Measurements from ENCODE around the gene AP3S2. TPM values are rescaled to one million over a fixed set of nuclear protein-coding genes. Genes with fewer than 3 reads are reported as not detected.

Gene AP3S2
- polyA plus RNA-seq, 3 donors = 30.8 to 41.2 (median 32.4) TPM

DNA sequence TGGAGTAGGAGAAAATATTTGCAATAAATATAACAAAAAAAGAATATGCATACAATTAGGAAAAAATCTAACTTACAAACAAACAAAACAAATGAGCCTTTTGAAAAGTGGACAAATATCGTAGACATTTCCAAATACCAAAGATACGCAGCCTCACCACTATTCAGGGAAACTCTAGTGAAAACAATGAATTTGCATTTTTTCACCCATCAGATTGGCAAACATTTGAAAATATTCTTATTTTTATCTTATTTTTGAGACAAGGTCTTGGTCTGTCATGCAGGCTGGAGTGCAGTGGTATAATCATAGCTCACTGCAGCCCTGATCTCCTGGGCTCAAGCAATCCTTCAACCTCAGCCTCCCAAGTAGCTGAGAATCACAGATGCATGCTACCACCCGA, 15.5 kb downstream of the AP3S2 start:
- Histone ChIP-seq H3K4me3 (replicated peaks in 1 of 3; ENCODE audit: low read depth in 2 of 3, low read length in 3 of 3) (no peak overlapping the region), H3K9me3 (replicated peaks in 1 of 2; ENCODE audit: control insufficient read depth in 1 of 2, insufficient read depth in 1 of 2, low read length in 2 of 2) (no peaks in the 10 kb centered on the region), H3K27me3 (ENCODE audit: control insufficient read depth in 2 of 2, insufficient read depth in 2 of 2, low read length in 2 of 2) (no peaks in the 10 kb centered on the region), H3K4me1 (ENCODE audit: control insufficient read depth in 1 of 2, insufficient read depth in 2 of 2, low read length in 2 of 2) (peaks cover 43 to 46% of the 10 kb centered on the region in 2 donors), H3K27ac (ENCODE audit: low read depth in 1 of 2, low read length in 2 of 2) (peak overlapping the region in 1 of 2 donors; percentile 91), H2AFZ (ENCODE audit: insufficient read depth, low read depth, low read length, poor library complexity, severe bottlenecking) (no peak overlapping the region), H4K20me1 (ENCODE audit: insufficient read depth, low read length) (no peaks in the 10 kb centered on the region), H3K4me2 (replicated peaks; ENCODE audit: extremely low read depth, low read length, poor library complexity, severe bottlenecking) (peak overlapping the region; percentile 19), H3K9ac (ENCODE audit: insufficient read depth, low read length, poor library complexity, severe bottlenecking) (no peak overlapping the region), H3K36me3 (replicated peaks in 1 of 2; ENCODE audit: control insufficient read depth in 1 of 2, insufficient read depth in 2 of 2, low read length in 2 of 2) (peaks cover 43 to 52% of the 10 kb centered on the region in 2 donors), H3K79me2 (ENCODE audit: insufficient read depth, low read length) (peaks cover 28% of the 10 kb centered on the region)
- Mint-ChIP-seq H3K4me1 (peaks cover 40% of the 10 kb centered on the region), H3K27me3 (ENCODE audit: low read depth in 3 of 3) (peaks cover 0 to 3% (median 0%) of the 10 kb centered on the region in 3 donors), H3K27ac (peak overlapping the region in 6 of 7 donors; percentile 63 to 97 (median 85)), H3K9me3 (peaks cover 0 to 2% (median 0%) of the 10 kb centered on the region in 7 donors), H3K4me3 (no peak overlapping the region), H3K36me3 (peaks cover 33 to 70% of the 10 kb centered on the region in 2 donors)
- no peak for DNase-seq
- TF ChIP-seq, protein P1, sequence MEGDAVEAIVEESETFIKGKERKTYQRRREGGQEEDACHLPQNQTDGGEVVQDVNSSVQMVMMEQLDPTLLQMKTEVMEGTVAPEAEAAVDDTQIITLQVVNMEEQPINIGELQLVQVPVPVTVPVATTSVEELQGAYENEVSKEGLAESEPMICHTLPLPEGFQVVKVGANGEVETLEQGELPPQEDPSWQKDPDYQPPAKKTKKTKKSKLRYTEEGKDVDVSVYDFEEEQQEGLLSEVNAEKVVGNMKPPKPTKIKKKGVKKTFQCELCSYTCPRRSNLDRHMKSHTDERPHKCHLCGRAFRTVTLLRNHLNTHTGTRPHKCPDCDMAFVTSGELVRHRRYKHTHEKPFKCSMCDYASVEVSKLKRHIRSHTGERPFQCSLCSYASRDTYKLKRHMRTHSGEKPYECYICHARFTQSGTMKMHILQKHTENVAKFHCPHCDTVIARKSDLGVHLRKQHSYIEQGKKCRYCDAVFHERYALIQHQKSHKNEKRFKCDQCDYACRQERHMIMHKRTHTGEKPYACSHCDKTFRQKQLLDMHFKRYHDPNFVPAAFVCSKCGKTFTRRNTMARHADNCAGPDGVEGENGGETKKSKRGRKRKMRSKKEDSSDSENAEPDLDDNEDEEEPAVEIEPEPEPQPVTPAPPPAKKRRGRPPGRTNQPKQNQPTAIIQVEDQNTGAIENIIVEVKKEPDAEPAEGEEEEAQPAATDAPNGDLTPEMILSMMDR (IDR thresholded peaks at IDR 0.05) = no peak
- intact Hi-C loops (cut with micrococcal nuclease) = loop anchor here in 1 of 2 donors (5.0 kb wide), 2 partner anchors 41 to 66 kb away; partner anchors contain the start of gene ANPEP
- WGBS (ENCODE audit: insufficient coverage) = no CpG with 5 or more reads among the region's 3 CpGs

DNA sequence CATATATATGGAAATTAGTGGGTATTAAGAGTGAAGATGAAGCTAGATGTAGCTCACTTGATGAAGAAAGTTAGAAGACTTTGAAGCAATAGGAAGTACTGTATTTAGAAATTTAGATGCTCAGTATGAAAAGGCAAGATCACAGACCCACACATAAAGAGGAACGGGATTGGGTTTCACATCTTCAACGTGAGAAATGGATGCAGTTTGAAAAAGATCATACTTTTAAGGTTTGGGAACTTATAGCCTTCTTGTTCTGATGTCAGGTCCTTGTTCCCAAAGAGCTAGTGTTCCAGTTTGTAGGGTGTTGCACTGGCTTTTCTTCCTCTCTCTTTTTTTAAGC, 16.7 kb downstream of the AP3S2 start:
- Histone ChIP-seq H3K9ac (ENCODE audit: insufficient read depth, low read length, poor library complexity, severe bottlenecking) (peak overlapping the region; percentile 71), H4K20me1 (ENCODE audit: insufficient read depth, low read length) (no peaks in the 10 kb centered on the region), H3K36me3 (replicated peaks in 1 of 2; ENCODE audit: control insufficient read depth in 1 of 2, insufficient read depth in 2 of 2, low read length in 2 of 2) (peaks cover 40 to 51% of the 10 kb centered on the region in 2 donors), H3K79me2 (ENCODE audit: insufficient read depth, low read length) (peaks cover 26% of the 10 kb centered on the region), H3K27ac (ENCODE audit: low read depth in 1 of 2, low read length in 2 of 2) (peak overlapping the region; percentile 88 to 91), H3K4me2 (replicated peaks; ENCODE audit: extremely low read depth, low read length, poor library complexity, severe bottlenecking) (peak overlapping the region; percentile 43), H3K4me3 (replicated peaks in 1 of 3; ENCODE audit: low read depth in 2 of 3, low read length in 3 of 3) (peak overlapping the region in 2 of 3 experiments; percentile 4 to 47), H3K9me3 (replicated peaks in 1 of 2; ENCODE audit: control insufficient read depth in 1 of 2, insufficient read depth in 1 of 2, low read length in 2 of 2) (no peaks in the 10 kb centered on the region), H2AFZ (ENCODE audit: insufficient read depth, low read depth, low read length, poor library complexity, severe bottlenecking) (no peak overlapping the region), H3K4me1 (ENCODE audit: control insufficient read depth in 1 of 2, insufficient read depth in 2 of 2, low read length in 2 of 2) (peaks cover 43 to 46% of the 10 kb centered on the region in 2 donors), H3K27me3 (ENCODE audit: control insufficient read depth in 2 of 2, insufficient read depth in 2 of 2, low read length in 2 of 2) (no peaks in the 10 kb centered on the region)
- no CpG with 5 or more reads among the region's 2 CpGs for WGBS (ENCODE audit: insufficient coverage)
- TF ChIP-seq, protein P1 (IDR thresholded peaks at IDR 0.05) = no peak
- intact Hi-C loops (cut with micrococcal nuclease) = loop anchor here in 1 of 2 donors (5.0 kb wide), 2 partner anchors 40 to 65 kb away; partner anchors contain the start of gene ANPEP
- Mint-ChIP-seq H3K27me3 (ENCODE audit: low read depth in 3 of 3) (peaks cover 0 to 3% (median 0%) of the 10 kb centered on the region in 3 donors), H3K27ac (peak overlapping the region; percentile 90 to 98 (median 97)), H3K36me3 (peaks cover 26 to 66% of the 10 kb centered on the region in 2 donors), H3K9me3 (peaks cover 0 to 2% (median 0%) of the 10 kb centered on the region in 7 donors), H3K4me3 (peak overlapping the region; percentile 8 to 85), H3K4me1 (peaks cover 40% of the 10 kb centered on the region)
- DNase-seq = peak; percentile 46 to 80 (median 50)
